Vagina (tissue), 2 donors: Measurements from ENCODE around the gene LRIT1. TPM values are rescaled to one million over a fixed set of nuclear protein-coding genes. Genes with fewer than 3 reads are reported as not detected.
"Not testable (repeated sequence)": the region's sequence is repeated elsewhere in the genome, so short reads cannot be mapped to it uniquely, and the experiment has no call there.

Source experiments
- DNase-seq, 2 donors: peaks; one replicate each; pipeline ENCODE4 v3.0.0-alpha.2; 2017; ENCODE audit errors: extremely low spot score in 2 of 2
- H3K27ac ChIP-seq: fragments of 200-600 bp; sonication (generic); one replicate; pipeline ENCODE4 v1.5.1; 2019
- H3K27me3 ChIP-seq: fragments of 200-600 bp; sonication (generic); one replicate; pipeline ENCODE4 v1.5.1; 2019
- H3K36me3 ChIP-seq, 2 donors: fragments of 200-600 bp; sonication (generic); one replicate each; pipeline ENCODE4 v1.5.1; 2017 to 2019
- H3K4me1 ChIP-seq: fragments of 200-600 bp; sonication (generic); one replicate; pipeline ENCODE4 v1.5.1; 2019
- H3K4me3 ChIP-seq, 2 donors: fragments of 200-600 bp; sonication (generic); 1 replicate in 1 of 2; 2 replicates in 1 of 2; pipeline ENCODE4 v1.5.1; 2016 to 2019
- H3K9me3 ChIP-seq: fragments of 200-600 bp; sonication (generic); one replicate; pipeline ENCODE4 v1.5.1; 2019
- POLR2A ChIP-seq, 2 donors: fragments of 450-650 bp; IDR thresholded peaks; one replicate each; pipeline ENCODE4 v1.6.1; 2017; ENCODE audit warnings: antibody characterized with exemption in 2 of 2, mild to moderate bottlenecking in 2 of 2, moderate library complexity in 2 of 2
- POLR2AphosphoS5 ChIP-seq, 2 donors: sonication (generic); formaldehyde crosslinking; IDR thresholded peaks; one replicate each; pipeline ENCODE4 v1.9.0; 2017; ENCODE audit warnings: antibody characterized with exemption in 2 of 2, mild to moderate bottlenecking in 2 of 2, low read depth in 1 of 2; ENCODE audit not compliant: insufficient read depth in 1 of 2
- intact Hi-C: fragments of 100-400 bp; cut with DNase I; formaldehyde crosslinking; loops from one replicate; pipeline ENCODE4 v1.15.1; 2023
- total RNA-seq: library from RNA; depleted of rRNA; stranded (reverse); fragments of >200 nt; gene quantifications from one replicate; pipeline ENCODE4 v1.2.3, GENCODE V29; 2016
- TF ChIP-seq, protein P1 (sequence below), 3 experiments: fragments of 450-650 bp in 2 of 3; fragments of 200-600 bp in 1 of 3; sonication (generic) in 1 of 3; IDR thresholded peaks; one replicate each; pipeline ENCODE4 v1.5.1; 2017 to 2019; ENCODE audit warnings: antibody characterized with exemption in 3 of 3, mild to moderate bottlenecking in 2 of 3, moderate library complexity in 2 of 3

Gene LRIT1
- total RNA-seq, 1 donor from 2014 or later, result not detected

DNA sequence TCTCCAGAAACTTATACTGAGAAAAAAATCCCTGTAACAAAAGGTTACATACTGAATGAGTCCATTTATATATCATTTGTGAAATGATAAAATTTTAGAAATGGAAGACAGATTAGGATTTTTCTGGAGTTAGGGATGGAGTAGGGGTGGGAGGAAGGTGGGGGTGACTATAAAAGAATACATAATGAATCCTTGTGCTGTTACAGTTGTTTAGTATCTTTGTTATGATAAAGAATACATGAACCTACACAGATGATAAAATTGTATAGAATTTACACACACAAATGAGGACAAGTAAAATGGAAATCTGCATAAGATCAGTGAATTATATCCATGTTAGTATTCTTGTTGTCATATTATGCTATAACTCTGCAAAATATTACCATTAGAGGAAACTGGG, 45.3 kb upstream of the LRIT1 start:
- intact Hi-C loops, result no loop called here

DNA sequence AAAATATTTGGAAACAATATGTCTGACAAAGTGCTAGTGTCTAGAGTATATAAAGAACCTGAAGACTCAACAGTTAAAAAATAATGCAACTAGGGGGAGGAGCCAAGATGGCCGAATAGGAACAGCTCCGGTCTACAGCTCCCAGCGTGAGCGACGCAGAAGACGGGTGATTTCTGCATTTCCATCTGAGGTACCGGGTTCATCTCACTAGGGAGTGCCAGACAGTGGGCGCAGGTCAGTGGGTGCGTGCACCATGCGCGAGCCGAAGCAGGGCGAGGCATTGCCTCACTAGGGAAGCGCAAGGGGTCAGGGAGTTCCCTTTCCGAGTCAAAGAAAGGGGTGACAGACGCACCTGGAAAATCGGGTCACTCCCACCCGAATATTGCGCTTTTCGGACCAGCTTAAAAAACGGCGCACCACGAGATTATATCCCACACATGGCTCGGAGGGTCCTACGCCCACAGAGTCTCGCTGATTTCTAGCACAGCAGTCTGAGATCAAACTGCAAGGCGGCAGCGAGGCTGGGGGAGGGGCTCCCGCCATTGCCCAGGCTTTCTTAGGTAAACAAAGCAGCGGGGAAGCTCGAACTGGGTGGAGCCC, 38.6 kb upstream of the LRIT1 start:
- H3K4me3 ChIP-seq, H3K36me3 ChIP-seq, H3K27ac ChIP-seq, H3K9me3 ChIP-seq, H3K4me1 ChIP-seq, DNase-seq, H3K27me3 ChIP-seq, intact Hi-C loops: not testable (repeated sequence)

More for the DNA sequence above, 45.3 kb upstream of the LRIT1 start:
- DNase-seq, result no peak
- no peak overlapping the region for H3K4me3 ChIP-seq
- H3K27me3 ChIP-seq, result no peaks in the 10 kb centered on the region
- no peaks in the 10 kb centered on the region for H3K9me3 ChIP-seq
- no peaks in the 10 kb centered on the region for H3K36me3 ChIP-seq
- H3K27ac ChIP-seq, result no peak overlapping the region
- H3K4me1 ChIP-seq, result no peaks in the 10 kb centered on the region
- TF ChIP-seq, protein P1, sequence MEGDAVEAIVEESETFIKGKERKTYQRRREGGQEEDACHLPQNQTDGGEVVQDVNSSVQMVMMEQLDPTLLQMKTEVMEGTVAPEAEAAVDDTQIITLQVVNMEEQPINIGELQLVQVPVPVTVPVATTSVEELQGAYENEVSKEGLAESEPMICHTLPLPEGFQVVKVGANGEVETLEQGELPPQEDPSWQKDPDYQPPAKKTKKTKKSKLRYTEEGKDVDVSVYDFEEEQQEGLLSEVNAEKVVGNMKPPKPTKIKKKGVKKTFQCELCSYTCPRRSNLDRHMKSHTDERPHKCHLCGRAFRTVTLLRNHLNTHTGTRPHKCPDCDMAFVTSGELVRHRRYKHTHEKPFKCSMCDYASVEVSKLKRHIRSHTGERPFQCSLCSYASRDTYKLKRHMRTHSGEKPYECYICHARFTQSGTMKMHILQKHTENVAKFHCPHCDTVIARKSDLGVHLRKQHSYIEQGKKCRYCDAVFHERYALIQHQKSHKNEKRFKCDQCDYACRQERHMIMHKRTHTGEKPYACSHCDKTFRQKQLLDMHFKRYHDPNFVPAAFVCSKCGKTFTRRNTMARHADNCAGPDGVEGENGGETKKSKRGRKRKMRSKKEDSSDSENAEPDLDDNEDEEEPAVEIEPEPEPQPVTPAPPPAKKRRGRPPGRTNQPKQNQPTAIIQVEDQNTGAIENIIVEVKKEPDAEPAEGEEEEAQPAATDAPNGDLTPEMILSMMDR (IDR thresholded peaks at IDR 0.05), result no peak
- no peak for TF ChIP-seq POLR2AphosphoS5 (IDR thresholded peaks at IDR 0.05; ENCODE audit: insufficient read depth in 1 of 2, low read depth in 1 of 2)
- no peak for TF ChIP-seq POLR2A (IDR thresholded peaks at IDR 0.05)

DNA sequence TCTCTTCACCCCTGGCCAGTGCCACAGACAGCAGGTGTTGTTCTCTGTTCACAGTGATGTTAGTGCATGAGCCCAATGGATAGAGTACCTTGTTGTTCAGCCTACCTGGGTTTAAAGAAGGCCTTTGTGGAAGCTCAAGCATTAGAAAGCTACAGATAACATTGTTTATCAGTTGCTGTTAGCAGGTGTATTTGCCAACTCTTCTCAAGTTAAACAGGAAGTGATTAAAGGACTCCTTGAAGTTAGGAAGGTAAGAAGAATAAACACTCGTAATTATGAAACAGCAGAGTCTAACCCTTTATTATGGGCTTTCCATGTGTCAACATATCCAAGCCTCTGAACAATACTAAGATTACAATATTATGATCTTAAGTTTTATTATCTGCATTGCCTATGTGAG, 29.4 kb upstream of the LRIT1 start:
- Histone ChIP-seq H3K9me3 (no peaks in the 10 kb centered on the region), H3K27ac (no peak overlapping the region), H3K4me1 (no peaks in the 10 kb centered on the region), H3K27me3 (no peaks in the 10 kb centered on the region), H3K36me3 (no peaks in the 10 kb centered on the region), H3K4me3 (no peak overlapping the region)
- intact Hi-C loops, result no loop called here
- TF ChIP-seq, protein P1 (IDR thresholded peaks at IDR 0.05), result no peak
- TF ChIP-seq POLR2AphosphoS5 (IDR thresholded peaks at IDR 0.05; ENCODE audit: insufficient read depth in 1 of 2, low read depth in 1 of 2) (no peak), POLR2A (IDR thresholded peaks at IDR 0.05) (no peak)
- DNase-seq, result no peak

DNA sequence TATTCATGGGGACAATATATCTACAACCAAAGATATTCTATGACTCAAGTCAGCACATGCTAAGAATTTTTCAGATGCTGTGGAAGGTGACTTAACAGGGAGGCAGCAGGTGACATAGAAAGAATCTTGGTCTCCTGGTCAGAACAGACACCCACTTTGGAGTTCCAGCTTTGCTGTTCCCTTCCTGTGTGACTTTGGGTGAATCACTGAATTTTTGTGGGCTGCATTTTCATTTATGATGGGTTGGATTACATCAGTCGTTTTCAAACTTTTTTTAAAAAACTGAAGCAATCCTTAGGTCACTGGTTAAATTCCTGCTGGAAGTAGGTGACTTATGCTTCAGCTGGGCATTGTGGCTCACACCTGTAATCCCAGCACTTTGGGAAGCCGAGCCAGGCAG, 28.4 kb upstream of the LRIT1 start:
- Histone ChIP-seq H3K27me3 (no peaks in the 10 kb centered on the region), H3K36me3 (no peaks in the 10 kb centered on the region), H3K4me3 (no peak overlapping the region), H3K4me1 (no peaks in the 10 kb centered on the region), H3K9me3 (no peaks in the 10 kb centered on the region), H3K27ac (no peak overlapping the region)
- DNase-seq, result no peak
- intact Hi-C loops, result loop anchor here (5.0 kb wide), 1 partner anchor 103 kb away; no protein-coding TSS in a partner anchor
- TF ChIP-seq POLR2A (IDR thresholded peaks at IDR 0.05) (no peak), POLR2AphosphoS5 (IDR thresholded peaks at IDR 0.05; ENCODE audit: insufficient read depth in 1 of 2, low read depth in 1 of 2) (no peak)
- TF ChIP-seq, protein P1 (IDR thresholded peaks at IDR 0.05), result no peak

DNA sequence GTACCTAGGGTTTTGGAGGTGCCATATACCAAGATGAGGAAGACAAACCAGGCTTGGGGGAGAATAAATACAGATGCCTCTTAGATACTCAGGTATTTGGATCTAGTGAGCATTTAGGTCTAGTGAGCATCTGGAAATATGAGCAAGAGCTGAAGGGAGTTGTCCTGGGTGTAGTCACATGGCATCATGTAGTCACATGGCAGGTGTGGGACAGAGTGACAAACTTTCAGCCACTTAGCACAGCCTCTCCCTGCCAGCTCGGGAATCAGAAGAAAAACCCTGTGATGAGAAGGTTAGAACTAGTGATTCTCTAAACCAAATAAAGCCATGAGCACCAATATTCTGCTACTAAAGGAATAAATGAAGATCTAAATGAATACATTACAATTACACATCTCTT, 27.8 kb upstream of the LRIT1 start:
- intact Hi-C loops, result loop anchor here (5.0 kb wide), 1 partner anchor 103 kb away; no protein-coding TSS in a partner anchor
- H3K9me3 ChIP-seq, result no peaks in the 10 kb centered on the region
- DNase-seq, result no peak
- no peaks in the 10 kb centered on the region for H3K27me3 ChIP-seq
- H3K27ac ChIP-seq, result no peak overlapping the region
- no peaks in the 10 kb centered on the region for H3K36me3 ChIP-seq
- no peak for TF ChIP-seq POLR2AphosphoS5 (IDR thresholded peaks at IDR 0.05; ENCODE audit: insufficient read depth in 1 of 2, low read depth in 1 of 2)
- no peak for TF ChIP-seq POLR2A (IDR thresholded peaks at IDR 0.05)
- TF ChIP-seq, protein P1 (IDR thresholded peaks at IDR 0.05), result no peak
- H3K4me1 ChIP-seq, result no peaks in the 10 kb centered on the region
- no peak overlapping the region for H3K4me3 ChIP-seq
